Measurements from ENCODE around the gene CPXM2. TPM values are rescaled to one million over a fixed set of nuclear protein-coding genes. Genes with fewer than 3 reads are reported as not detected.

The CPXM2 gene
- total RNA-seq, 1 experiment from 2014 or later, result not detected

- intact Hi-C loops (cut with micrococcal nuclease; ENCODE audit: unreplicated experiment), result no loop called here
- BruUV-seq (replicated peaks), result no TSS peak
- DNase-seq, result no peak
- CTCF ChIA-PET, result no interaction called here
- Mint-ChIP-seq H3K4me1 (ENCODE audit: low read depth, unreplicated experiment) (no peaks in the 10 kb centered on the region), H3K36me3 (ENCODE audit: insufficient read depth, unreplicated experiment) (no peaks in the 10 kb centered on the region), H3K27me3 (ENCODE audit: unreplicated experiment) (peaks cover 5% of the 10 kb centered on the region), H3K4me3 (ENCODE audit: low read depth, unreplicated experiment) (no peak overlapping the region), H3K27ac (ENCODE audit: unreplicated experiment) (no peak overlapping the region), H3K9me3 (ENCODE audit: low read depth, unreplicated experiment) (no peaks in the 10 kb centered on the region)
- no peak for TF ChIP-seq CTCF (IDR thresholded peaks at IDR 0.05; ENCODE audit: unreplicated experiment)
Observed at GRCh38 chr10:123807444-123808035, 84.1 kb downstream of the CPXM2 start.

- Mint-ChIP-seq H3K9me3 (ENCODE audit: low read depth, unreplicated experiment) (no peaks in the 10 kb centered on the region), H3K4me3 (ENCODE audit: low read depth, unreplicated experiment) (no peak overlapping the region), H3K4me1 (ENCODE audit: low read depth, unreplicated experiment) (no peaks in the 10 kb centered on the region), H3K27ac (ENCODE audit: unreplicated experiment) (no peak overlapping the region), H3K27me3 (ENCODE audit: unreplicated experiment) (peaks cover 33% of the 10 kb centered on the region), H3K36me3 (ENCODE audit: insufficient read depth, unreplicated experiment) (no peaks in the 10 kb centered on the region)
- BruUV-seq (replicated peaks), result no TSS peak
- no peak for TF ChIP-seq CTCF (IDR thresholded peaks at IDR 0.05; ENCODE audit: unreplicated experiment)
- DNase-seq, result no peak
- CTCF ChIA-PET, result no interaction called here
- intact Hi-C loops (cut with micrococcal nuclease; ENCODE audit: unreplicated experiment), result no loop called here
Observed at GRCh38 chr10:123804716-123805115, 86.9 kb downstream of the CPXM2 start.

GRCh38 chr10:123800821-123801220 is 90.8 kb downstream of the CPXM2 start:
- TF ChIP-seq CTCF (IDR thresholded peaks at IDR 0.05; ENCODE audit: unreplicated experiment), result no peak
- no peak overlapping the region for H3K4me3 Mint-ChIP-seq (ENCODE audit: low read depth, unreplicated experiment)
- no peak overlapping the region for H3K27ac Mint-ChIP-seq (ENCODE audit: unreplicated experiment)
- no peaks in the 10 kb centered on the region for H3K36me3 Mint-ChIP-seq (ENCODE audit: insufficient read depth, unreplicated experiment)
- intact Hi-C loops (cut with micrococcal nuclease; ENCODE audit: unreplicated experiment), result no loop called here
- CTCF ChIA-PET, result no interaction called here
- H3K27me3 Mint-ChIP-seq (ENCODE audit: unreplicated experiment), result peaks cover 50% of the 10 kb centered on the region
- BruUV-seq (replicated peaks), result no TSS peak
- H3K4me1 Mint-ChIP-seq (ENCODE audit: low read depth, unreplicated experiment), result no peaks in the 10 kb centered on the region
- no peak for DNase-seq
- H3K9me3 Mint-ChIP-seq (ENCODE audit: low read depth, unreplicated experiment), result no peaks in the 10 kb centered on the region

GRCh38 chr10:123800289-123800688 is 91.3 kb downstream of the CPXM2 start:
- H3K4me1 Mint-ChIP-seq (ENCODE audit: low read depth, unreplicated experiment), result no peaks in the 10 kb centered on the region
- intact Hi-C loops (cut with micrococcal nuclease; ENCODE audit: unreplicated experiment), result no loop called here
- H3K27me3 Mint-ChIP-seq (ENCODE audit: unreplicated experiment), result peaks cover 50% of the 10 kb centered on the region
- no peaks in the 10 kb centered on the region for H3K9me3 Mint-ChIP-seq (ENCODE audit: low read depth, unreplicated experiment)
- BruUV-seq (replicated peaks), result no TSS peak
- DNase-seq, result no peak
- TF ChIP-seq CTCF (IDR thresholded peaks at IDR 0.05; ENCODE audit: unreplicated experiment), result no peak
- H3K36me3 Mint-ChIP-seq (ENCODE audit: insufficient read depth, unreplicated experiment), result no peaks in the 10 kb centered on the region
- CTCF ChIA-PET, result no interaction called here
- H3K4me3 Mint-ChIP-seq (ENCODE audit: low read depth, unreplicated experiment), result no peak overlapping the region
- H3K27ac Mint-ChIP-seq (ENCODE audit: unreplicated experiment), result no peak overlapping the region

All from Calu3 (cell line).